ENCODE results near the gene OR51E1.

- no peak for TF ChIP-seq CTCF (IDR thresholded peaks at IDR 0.05; ENCODE audit: insufficient read depth, low read length)
- TF ChIP-seq POLR2AphosphoS5 (IDR thresholded peaks at IDR 0.05; ENCODE audit: low read depth) = no peak
Observed at GRCh38 chr11:4677948-4678347, 34.2 kb downstream of the OR51E1 start.
